Activated CD4-positive, alpha-beta memory T cell treated with anti-CD3 and anti-CD28 coated beads for 36 hours (primary cell): Measurements from ENCODE around the gene FGGY. TPM values are rescaled to one million over a fixed set of nuclear protein-coding genes. Genes with fewer than 3 reads are reported as not detected.
A peak's percentile ranks its signal among the peaks of the same experiment; 100 is the strongest.

ENCODE experiments used
- CTCF ChIA-PET: fragments of 350-600 bp; sonication (Branson Sonifier 250); formaldehyde crosslinking; loops from one replicate; lab custom pipeline; 2021; ENCODE audit warnings: antibody characterized with exemption, inconsistent platforms; lab: Charles Lee
- POLR2A ChIA-PET: fragments of 350-600 bp; sonication (Branson Sonifier 250); formaldehyde crosslinking; loops from one replicate; lab custom pipeline; 2021; ENCODE audit warnings: antibody characterized with exemption; lab: Charles Lee
- DNase-seq: peaks from one replicate; pipeline ENCODE4 v3.0.0-alpha.2; 2020
- H3K27ac Mint-ChIP-seq: one replicate; pipeline ENCODE4 v1.8.0; 2021; ENCODE audit warnings: mixed read lengths
- H3K27me3 Mint-ChIP-seq: one replicate; pipeline ENCODE4 v1.8.0; 2021; ENCODE audit warnings: mixed read lengths
- H3K36me3 Mint-ChIP-seq: one replicate; pipeline ENCODE4 v1.8.0; 2021; ENCODE audit warnings: mixed read lengths
- H3K4me1 Mint-ChIP-seq: one replicate; pipeline ENCODE4 v1.8.0; 2021; ENCODE audit warnings: low read depth, mixed read lengths
- H3K4me3 Mint-ChIP-seq: one replicate; pipeline ENCODE4 v1.8.0; 2021; ENCODE audit warnings: mild to moderate bottlenecking, mixed read lengths
- H3K9me3 Mint-ChIP-seq: one replicate; pipeline ENCODE4 v1.8.0; 2021; ENCODE audit warnings: mixed read lengths
- intact Hi-C: fragments of 100-400 bp; cut with micrococcal nuclease; formaldehyde crosslinking; loops from one replicate; pipeline ENCODE4 v1.15.1; 2023
- total RNA-seq, 2 experiments: library from RNA; stranded (reverse); gene quantifications; one replicate each; pipeline ENCODE4 v1.2.3, GENCODE V29; 2021

FGGY gene
- total RNA-seq, 2 experiments from 2014 or later = 10.2 TPM

DNA sequence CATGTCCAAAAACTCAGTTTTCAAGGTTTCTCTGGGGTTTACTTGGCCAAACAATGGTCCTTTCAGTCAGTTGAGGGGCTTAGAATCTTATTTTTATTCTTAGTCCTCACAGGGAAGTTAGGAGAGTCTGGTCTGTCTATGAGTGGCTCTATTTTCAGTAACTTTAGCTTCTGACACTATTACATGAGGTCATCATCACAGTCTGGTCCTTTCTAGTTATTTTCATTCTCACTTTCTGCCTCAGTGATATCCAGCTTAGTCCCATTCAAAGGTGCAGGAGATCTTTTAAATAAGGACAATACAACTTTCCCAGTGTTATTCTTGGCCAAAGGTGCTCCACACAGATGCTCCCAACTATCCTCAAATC lies 30.0 kb upstream of the FGGY start:
- H3K4me3 Mint-ChIP-seq = no peak overlapping the region
- CTCF ChIA-PET = no interaction called here
- intact Hi-C loops = no loop called here
- H3K4me1 Mint-ChIP-seq = no peaks in the 10 kb centered on the region
- peaks cover 14% of the 10 kb centered on the region for H3K27me3 Mint-ChIP-seq
- no peak overlapping the region for H3K27ac Mint-ChIP-seq
- no peaks in the 10 kb centered on the region for H3K9me3 Mint-ChIP-seq
- no peaks in the 10 kb centered on the region for H3K36me3 Mint-ChIP-seq
- no peak for DNase-seq
- POLR2A ChIA-PET = no interaction called here

DNA sequence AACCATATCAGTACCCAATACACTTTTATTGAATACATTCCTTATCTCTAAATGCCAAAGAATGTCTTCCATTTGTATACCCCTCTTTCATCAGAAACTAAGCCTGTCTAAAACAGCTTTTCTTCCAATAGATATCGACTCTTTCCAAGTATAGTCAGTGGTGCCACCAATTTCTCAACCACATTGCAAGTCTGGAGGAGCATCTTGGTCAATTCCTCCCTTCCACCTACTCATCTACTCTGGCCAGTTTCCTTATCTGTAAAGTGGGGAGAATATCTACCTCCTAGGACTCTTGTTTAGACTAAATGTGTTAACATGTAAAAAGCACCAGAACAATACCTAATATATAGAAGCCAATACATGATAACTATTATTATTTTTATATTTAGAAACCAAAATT lies 28.5 kb upstream of the FGGY start:
- POLR2A ChIA-PET = no interaction called here
- Mint-ChIP-seq H3K27ac (no peak overlapping the region), H3K4me3 (no peak overlapping the region), H3K9me3 (no peaks in the 10 kb centered on the region), H3K27me3 (peaks cover 14% of the 10 kb centered on the region), H3K36me3 (no peaks in the 10 kb centered on the region), H3K4me1 (no peaks in the 10 kb centered on the region)
- no peak for DNase-seq
- CTCF ChIA-PET = no interaction called here
- intact Hi-C loops = no loop called here

- Mint-ChIP-seq H3K27ac (no peak overlapping the region), H3K9me3 (no peaks in the 10 kb centered on the region)
- CTCF ChIA-PET = no interaction called here
These were observed 25.2 kb upstream of the FGGY start for GRCh38 chr1:59271561-59272260.

DNA sequence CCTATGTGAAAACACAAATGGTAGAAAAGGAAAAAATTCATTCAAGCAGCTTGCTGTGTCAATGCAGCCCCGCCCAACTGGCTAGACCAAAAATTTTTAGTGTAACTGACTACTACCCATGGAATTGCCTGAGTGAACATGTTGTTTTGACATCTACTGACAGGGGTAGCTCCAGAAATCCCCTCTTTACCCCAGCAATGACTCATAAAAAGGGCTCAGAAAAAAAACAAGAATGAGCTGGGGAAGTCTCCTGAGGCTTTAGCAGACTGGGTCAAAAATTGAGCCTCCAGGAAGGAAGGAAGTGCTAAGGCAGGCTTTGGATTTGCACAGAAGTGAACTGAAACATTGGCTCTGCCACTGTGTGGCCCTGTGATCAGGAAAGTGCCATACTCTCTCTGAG lies 24.4 kb upstream of the FGGY start:
- no peaks in the 10 kb centered on the region for H3K36me3 Mint-ChIP-seq
- peaks cover 15% of the 10 kb centered on the region for H3K27me3 Mint-ChIP-seq
- H3K9me3 Mint-ChIP-seq = no peaks in the 10 kb centered on the region
- H3K4me1 Mint-ChIP-seq = peaks cover 5% of the 10 kb centered on the region
- CTCF ChIA-PET = no interaction called here
- H3K27ac Mint-ChIP-seq = no peak overlapping the region
- intact Hi-C loops = no loop called here
- no peak for DNase-seq
- POLR2A ChIA-PET = interaction anchor here (0.6 kb wide), 1 partner anchor 546 kb away, joined by 3 read pairs; no protein-coding TSS in a partner anchor
- no peak overlapping the region for H3K4me3 Mint-ChIP-seq

More at GRCh38 chr1:59271561-59272260, 25.2 kb upstream of the FGGY start:
- H3K4me1 Mint-ChIP-seq = peaks cover 5% of the 10 kb centered on the region
- peaks cover 15% of the 10 kb centered on the region for H3K27me3 Mint-ChIP-seq
- intact Hi-C loops = no loop called here
- H3K4me3 Mint-ChIP-seq = no peak overlapping the region
- no peaks in the 10 kb centered on the region for H3K36me3 Mint-ChIP-seq
- no peak for DNase-seq
- POLR2A ChIA-PET = interaction anchor here (0.6 kb wide), 1 partner anchor 545 kb away, joined by 3 read pairs; no protein-coding TSS in a partner anchor

DNA sequence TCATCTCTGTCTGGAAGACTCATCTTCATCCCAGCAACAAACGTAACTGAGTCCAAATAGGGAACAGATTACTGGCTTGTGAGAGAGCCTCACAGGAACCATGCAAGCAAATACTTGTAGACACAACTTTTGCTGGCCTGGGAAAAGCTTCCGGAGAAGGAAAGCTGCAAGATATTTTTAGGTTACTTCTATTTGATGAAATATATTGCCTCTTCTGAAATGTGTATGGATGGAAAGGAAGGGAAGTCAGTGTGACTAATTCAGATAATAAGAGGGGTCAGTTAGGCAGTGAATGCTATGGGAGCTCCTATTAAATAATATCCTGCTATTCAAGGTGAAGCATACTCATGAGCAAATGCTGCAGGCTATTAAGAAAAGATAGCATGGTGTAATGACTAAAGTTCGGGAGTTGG lies 20.4 kb upstream of the FGGY start:
- intact Hi-C loops = no loop called here
- peaks cover 5% of the 10 kb centered on the region for H3K4me1 Mint-ChIP-seq
- peaks cover 3% of the 10 kb centered on the region for H3K27me3 Mint-ChIP-seq
- POLR2A ChIA-PET = no interaction called here
- DNase-seq = no peak
- no peaks in the 10 kb centered on the region for H3K9me3 Mint-ChIP-seq
- H3K27ac Mint-ChIP-seq = no peak overlapping the region
- CTCF ChIA-PET = no interaction called here
- H3K4me3 Mint-ChIP-seq = no peak overlapping the region
- no peaks in the 10 kb centered on the region for H3K36me3 Mint-ChIP-seq

DNA sequence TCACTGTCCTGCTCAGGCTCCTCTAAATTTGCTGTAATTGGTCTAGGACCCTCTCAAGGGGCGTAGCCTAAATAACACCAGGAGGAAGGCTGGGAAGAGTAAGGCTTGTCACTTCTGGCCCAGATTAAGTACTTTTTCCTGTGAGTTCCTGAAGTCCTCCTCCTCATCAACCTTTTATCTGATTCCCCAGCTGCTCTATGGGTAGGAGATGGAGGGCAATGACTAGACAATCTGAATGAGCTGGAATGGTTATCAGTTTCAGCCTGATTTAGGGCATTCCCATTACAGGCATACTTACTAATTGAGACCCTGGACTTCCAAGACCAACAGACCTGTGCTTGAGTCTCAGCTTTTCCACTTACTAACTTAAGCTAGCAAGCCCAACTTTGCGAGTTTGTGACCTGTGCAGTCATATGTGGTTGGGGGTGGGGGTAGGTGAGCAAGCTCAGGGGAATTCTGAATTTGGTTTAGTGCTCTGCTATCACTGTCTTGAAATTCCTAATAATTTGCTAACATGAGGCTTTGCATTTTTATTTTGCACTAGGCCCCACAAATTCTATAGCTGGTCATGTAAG lies 18.0 kb upstream of the FGGY start:
- Mint-ChIP-seq H3K9me3 (no peaks in the 10 kb centered on the region), H3K36me3 (no peaks in the 10 kb centered on the region), H3K4me3 (no peak overlapping the region), H3K4me1 (peaks cover 5% of the 10 kb centered on the region), H3K27me3 (peaks cover 6% of the 10 kb centered on the region), H3K27ac (no peak overlapping the region)
- POLR2A ChIA-PET = no interaction called here
- CTCF ChIA-PET = no interaction called here
- DNase-seq = no peak
- intact Hi-C loops = no loop called here

DNA sequence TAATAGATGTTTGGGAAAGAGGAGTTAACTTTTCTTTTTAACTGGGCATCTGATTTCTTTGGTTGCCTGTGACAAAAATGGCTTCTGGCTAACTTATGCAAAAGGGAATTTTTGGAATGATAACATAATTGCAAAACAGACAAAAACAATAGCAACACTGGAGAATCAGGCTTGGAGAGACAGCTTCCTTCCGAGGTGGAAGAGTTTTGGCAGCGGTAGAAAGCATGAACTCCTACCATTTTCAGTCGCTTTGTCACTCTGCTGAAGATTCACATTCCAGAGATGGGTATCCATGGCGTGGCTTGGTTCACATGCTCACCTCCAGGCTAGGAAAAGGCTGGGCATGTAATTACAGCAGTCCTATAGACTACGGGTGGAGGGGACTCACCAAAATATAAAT lies 17.2 kb upstream of the FGGY start:
- CTCF ChIA-PET = no interaction called here

DNA sequence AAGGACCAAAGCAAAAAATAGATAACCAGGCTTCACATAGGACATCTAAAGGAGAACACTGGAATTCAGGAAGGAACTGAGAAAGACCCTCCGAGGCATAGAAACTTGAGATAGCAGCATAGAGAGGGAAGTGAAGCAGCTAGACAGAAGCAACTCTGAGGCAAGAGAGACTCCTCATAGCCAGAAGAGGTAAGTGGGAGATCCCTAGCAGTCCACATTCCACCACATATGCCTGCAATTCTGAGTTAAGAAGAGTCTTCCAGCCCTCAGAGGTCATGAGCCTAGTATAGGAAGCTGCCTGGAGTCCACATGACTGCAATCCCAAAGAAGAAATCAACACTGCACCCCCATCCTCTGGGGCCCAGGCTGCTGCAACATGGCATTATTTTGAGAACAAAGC lies 13.9 kb upstream of the FGGY start:
- Mint-ChIP-seq H3K4me1 (no peaks in the 10 kb centered on the region), H3K4me3 (no peak overlapping the region), H3K9me3 (no peaks in the 10 kb centered on the region), H3K36me3 (no peaks in the 10 kb centered on the region), H3K27ac (no peak overlapping the region), H3K27me3 (peaks cover 8% of the 10 kb centered on the region)
- CTCF ChIA-PET = no interaction called here
- intact Hi-C loops = no loop called here
- POLR2A ChIA-PET = no interaction called here
- no peak for DNase-seq

More for the DNA sequence above, 17.2 kb upstream of the FGGY start:
- H3K36me3 Mint-ChIP-seq = no peaks in the 10 kb centered on the region
- POLR2A ChIA-PET = no interaction called here
- H3K27ac Mint-ChIP-seq = no peak overlapping the region
- peaks cover 7% of the 10 kb centered on the region for H3K27me3 Mint-ChIP-seq
- H3K4me3 Mint-ChIP-seq = no peak overlapping the region
- intact Hi-C loops = no loop called here
- H3K4me1 Mint-ChIP-seq = peaks cover 5% of the 10 kb centered on the region
- no peaks in the 10 kb centered on the region for H3K9me3 Mint-ChIP-seq
- DNase-seq = no peak

DNA sequence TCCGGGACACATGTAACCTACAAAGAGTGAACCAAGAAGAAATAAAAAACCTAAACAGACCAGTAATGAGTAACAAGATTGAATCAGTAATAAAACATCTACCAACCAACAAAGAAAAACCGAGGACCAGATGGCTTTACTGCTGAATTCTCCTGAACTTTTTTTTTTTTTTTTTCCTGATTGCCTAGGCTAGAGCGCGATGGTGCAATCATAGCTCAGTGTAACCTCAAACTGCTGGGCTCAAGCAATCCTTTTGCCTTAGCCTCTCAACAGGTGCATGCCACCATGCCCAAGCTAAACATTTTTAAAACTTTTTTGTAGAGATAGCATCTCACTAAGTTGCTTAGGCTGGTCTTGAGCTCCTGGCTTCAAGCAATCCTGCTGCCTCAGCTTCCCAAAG lies 11.2 kb upstream of the FGGY start:
- Mint-ChIP-seq H3K27ac (no peak overlapping the region), H3K27me3 (peaks cover 8% of the 10 kb centered on the region), H3K4me1 (no peaks in the 10 kb centered on the region), H3K4me3 (no peak overlapping the region), H3K9me3 (no peaks in the 10 kb centered on the region), H3K36me3 (no peaks in the 10 kb centered on the region)
- CTCF ChIA-PET = no interaction called here
- DNase-seq = no peak
- POLR2A ChIA-PET = no interaction called here
- intact Hi-C loops = no loop called here

DNA sequence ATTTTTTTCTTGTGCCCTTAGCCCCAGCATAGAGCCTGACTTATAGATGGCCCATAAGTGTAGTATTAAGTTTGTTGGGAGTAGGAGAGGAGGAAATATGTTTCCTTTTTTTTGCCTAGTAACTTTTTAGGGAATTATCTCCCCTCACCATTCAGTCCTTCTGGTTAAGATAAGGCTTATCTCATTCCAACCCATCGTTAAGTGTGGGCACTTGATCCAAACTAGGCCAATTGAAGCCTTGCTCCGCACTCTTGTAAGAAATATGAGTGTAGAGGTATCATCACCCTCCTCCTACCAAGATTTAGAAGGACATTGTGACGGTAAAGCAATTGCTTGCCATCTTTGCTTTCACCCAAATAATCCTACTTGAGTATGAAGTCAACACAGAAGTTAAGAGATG lies 8.8 kb upstream of the FGGY start:
- no peak overlapping the region for H3K27ac Mint-ChIP-seq
- DNase-seq = no peak
- H3K36me3 Mint-ChIP-seq = no peaks in the 10 kb centered on the region
- H3K9me3 Mint-ChIP-seq = no peaks in the 10 kb centered on the region
- intact Hi-C loops = no loop called here
- H3K4me1 Mint-ChIP-seq = peaks cover 3% of the 10 kb centered on the region
- POLR2A ChIA-PET = no interaction called here
- no peak overlapping the region for H3K4me3 Mint-ChIP-seq
- CTCF ChIA-PET = no interaction called here
- H3K27me3 Mint-ChIP-seq = peaks cover 4% of the 10 kb centered on the region

- Mint-ChIP-seq H3K27me3 (peaks cover 2% of the 10 kb centered on the region), H3K9me3 (no peaks in the 10 kb centered on the region), H3K4me3 (no peak overlapping the region), H3K27ac (no peak overlapping the region), H3K36me3 (no peaks in the 10 kb centered on the region), H3K4me1 (peaks cover 3% of the 10 kb centered on the region)
- intact Hi-C loops = no loop called here
- no peak for DNase-seq
- CTCF ChIA-PET = no interaction called here
- POLR2A ChIA-PET = no interaction called here
These were observed 7.3 kb upstream of the FGGY start for GRCh38 chr1:59289570-59289969.

DNA sequence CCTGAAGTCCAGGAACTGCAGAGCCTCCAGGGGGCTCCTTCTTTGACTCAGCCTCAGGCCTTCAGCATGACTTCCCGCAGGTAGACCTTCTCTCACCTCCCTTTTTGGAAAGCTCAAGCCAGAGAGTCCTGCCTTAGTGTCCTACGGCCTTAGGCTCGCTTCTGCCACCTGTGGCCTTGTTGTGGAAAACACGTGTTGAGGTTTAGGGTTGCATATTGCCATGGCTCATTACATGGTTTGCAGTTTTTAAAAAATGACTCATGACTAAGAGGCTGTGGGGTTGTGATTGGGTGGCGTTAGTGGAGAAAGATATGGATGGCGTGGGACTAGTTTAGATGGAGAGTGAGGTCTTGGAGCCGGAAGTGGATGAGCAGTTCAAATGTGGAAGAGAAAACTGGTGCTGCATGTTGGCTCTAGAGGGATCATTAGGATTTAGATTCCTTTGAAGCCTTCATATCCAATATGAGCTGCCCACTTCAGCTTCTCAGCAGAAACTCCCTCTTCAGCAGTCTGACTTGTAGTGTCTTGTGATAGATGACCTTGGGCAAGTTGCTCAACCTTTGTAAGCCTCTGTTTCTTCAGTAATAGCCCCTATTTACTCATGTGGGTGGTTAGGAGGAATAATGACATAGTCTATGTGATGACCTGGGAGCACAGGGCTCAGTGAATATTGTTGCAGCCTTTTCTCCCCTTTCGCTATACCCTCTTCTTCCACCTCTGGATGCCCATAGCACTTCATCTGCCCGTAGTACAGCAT lies 6.5 kb upstream of the FGGY start:
- H3K4me1 Mint-ChIP-seq = peaks cover 3% of the 10 kb centered on the region
- intact Hi-C loops = loop anchor here (10.0 kb wide), 2 partner anchors 146 to 266 kb away; no protein-coding TSS in a partner anchor
- DNase-seq = peak; percentile 35
- ChIA-PET POLR2A (no interaction called here), CTCF (no interaction called here)
- peaks cover 2% of the 10 kb centered on the region for H3K27me3 Mint-ChIP-seq
- no peaks in the 10 kb centered on the region for H3K36me3 Mint-ChIP-seq
- no peak overlapping the region for H3K4me3 Mint-ChIP-seq
- no peaks in the 10 kb centered on the region for H3K9me3 Mint-ChIP-seq
- H3K27ac Mint-ChIP-seq = no peak overlapping the region
